Glomerular visceral epithelial cell (primary cell): ENCODE data around the gene IFNAR1.
"Not testable (repeated sequence)": the region's sequence is repeated elsewhere in the genome, so short reads cannot be mapped to it uniquely, and the experiment has no call there.

Experiments
- DNase-seq: peaks from one replicate; pipeline ENCODE4 v3.0.0-alpha.2; 2016; ENCODE audit errors: extremely low spot score

The IFNAR1 gene

DNA sequence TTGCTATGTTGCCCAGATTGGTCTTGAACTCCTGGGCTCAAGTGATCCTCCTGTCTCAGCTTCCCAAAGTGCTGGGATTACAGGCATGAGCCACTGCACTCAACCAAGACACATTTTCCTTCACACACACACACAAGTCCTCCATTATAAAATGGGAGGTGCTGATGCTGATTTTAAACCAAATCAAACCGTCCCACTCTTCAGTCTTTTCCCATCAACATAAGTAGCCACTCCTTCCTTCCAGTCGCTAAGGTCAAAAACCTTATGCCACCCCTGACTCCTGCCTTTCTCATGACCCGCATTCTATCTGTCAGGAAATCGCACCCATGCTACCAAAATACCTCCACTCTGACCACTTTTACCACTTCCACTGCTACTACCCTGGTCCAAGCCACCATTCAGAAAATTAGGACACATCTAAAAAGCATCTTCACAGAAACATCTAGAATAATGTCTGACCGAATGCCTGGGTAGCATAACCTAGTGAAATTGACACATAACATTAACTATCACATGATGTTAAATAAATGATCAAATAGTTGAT is 50.4 kb downstream of the IFNAR1 start:
- no peak for DNase-seq

DNA sequence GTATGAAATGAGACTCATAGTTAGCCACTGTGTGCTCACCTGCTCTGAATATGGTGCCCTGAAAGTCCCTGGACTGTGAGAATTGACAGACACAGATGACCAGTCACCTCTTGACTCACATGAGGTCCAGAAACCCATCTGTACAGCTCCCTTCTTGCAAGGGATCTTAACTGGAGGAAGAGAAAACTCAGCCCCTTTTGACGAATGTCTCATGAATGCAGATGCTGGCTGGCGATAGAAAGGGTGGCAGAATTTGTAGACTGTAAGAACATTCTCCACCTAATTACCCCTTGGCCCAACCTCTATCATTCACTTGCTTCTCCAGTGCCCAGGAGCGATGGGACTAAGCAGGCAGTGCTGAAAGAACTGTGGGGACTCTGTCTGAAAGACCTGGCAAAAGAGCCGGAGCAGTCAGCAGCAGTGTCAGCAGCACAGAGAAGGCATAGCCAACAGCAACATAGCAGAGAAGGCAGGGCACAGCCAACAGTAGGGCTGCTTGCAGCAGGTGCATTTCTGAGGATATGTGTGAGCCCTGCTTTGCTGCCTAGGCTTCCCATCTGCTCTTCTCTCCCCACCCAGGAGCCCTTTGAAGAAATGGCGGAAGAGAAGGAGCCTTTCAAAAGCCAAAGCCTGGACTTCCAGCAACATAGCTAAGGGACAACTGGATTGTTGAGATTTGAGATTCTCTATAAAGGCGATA is 52.6 kb downstream of the IFNAR1 start:
- no peak for DNase-seq

DNA sequence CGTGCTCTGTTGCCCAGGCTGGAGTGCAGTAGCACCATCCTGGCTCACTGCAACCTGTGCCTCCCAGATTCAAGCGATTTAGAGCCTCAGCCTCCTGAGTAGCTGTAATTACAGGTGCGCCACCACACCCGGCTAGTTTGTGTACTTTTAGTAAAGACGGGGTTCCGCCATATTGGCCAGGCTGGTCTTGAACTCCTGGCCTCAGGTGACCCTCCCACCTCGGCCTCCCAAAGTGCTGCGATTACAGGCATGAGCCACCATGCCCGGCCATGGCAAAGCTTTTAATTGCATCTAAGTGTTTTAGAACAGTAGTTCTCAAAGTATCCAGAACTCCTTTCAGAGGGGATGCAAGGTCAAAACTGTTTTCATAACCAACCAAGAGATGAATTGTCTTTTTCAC is 53.3 kb downstream of the IFNAR1 start:
- no peak for DNase-seq

DNA sequence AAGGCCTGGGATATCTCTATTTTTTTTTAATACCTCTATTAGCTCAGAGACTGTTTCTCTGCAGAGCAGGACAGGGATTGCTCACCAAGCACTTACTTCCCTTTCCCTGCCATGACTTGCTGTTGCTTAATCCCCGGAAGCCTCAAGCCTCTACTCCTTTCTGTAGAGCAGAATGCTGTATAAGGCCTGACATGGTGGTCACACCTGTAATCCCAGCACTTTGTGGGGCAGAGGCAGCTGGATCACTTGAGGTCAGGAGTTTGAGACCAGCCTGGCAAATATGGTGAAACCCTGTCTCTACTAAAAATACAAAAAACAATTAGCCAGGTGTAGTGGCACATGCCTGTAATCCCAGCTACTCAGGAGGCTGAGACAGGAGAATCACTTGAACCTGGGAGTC is 55.2 kb downstream of the IFNAR1 start:
- peak; percentile 58 for DNase-seq

DNA sequence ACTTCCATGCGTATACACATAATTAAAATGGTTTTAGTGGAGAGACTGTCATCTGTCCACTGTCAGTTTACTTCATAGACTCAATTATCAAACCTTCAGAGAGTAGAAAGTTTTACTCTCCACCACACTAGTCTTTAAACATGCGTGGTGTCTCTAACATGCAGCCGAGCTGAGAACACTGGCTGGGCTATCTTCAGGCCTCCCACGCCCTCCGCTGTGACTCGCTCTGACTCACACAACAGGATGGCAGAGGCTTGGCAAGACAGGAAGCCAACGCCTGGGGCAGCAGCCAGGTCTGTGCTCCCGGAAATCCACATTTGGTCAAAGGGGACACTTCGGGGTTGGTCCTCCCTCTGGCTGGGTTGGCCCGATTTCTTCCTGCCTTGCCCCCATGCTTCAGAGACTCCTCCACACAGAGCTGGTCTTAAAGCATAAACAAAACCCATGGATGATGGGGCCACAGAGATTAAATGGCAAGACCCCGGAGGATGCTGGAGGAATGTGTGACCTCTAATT is 55.8 kb downstream of the IFNAR1 start:
- DNase-seq = peak; percentile 95

DNA sequence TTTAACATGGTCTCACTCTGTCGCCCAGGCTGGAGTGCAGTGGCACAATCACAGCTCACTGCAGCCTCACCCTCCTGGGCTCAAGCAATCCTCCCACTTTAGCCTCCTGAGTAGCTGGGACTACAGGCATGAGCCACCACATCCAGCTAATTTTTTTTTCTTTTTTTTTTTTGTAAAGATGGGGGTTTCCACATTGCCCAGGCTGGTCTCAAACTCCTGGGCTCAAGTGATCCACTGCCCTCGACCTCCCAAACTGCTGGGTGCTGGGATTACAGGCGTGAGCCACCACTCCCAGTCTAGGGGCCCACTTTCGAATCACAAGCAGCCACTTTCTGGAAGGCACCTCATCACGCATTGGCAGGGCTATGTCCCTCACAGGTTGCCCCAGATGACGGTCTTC is 56.6 kb downstream of the IFNAR1 start:
- DNase-seq = not testable (repeated sequence)

DNA sequence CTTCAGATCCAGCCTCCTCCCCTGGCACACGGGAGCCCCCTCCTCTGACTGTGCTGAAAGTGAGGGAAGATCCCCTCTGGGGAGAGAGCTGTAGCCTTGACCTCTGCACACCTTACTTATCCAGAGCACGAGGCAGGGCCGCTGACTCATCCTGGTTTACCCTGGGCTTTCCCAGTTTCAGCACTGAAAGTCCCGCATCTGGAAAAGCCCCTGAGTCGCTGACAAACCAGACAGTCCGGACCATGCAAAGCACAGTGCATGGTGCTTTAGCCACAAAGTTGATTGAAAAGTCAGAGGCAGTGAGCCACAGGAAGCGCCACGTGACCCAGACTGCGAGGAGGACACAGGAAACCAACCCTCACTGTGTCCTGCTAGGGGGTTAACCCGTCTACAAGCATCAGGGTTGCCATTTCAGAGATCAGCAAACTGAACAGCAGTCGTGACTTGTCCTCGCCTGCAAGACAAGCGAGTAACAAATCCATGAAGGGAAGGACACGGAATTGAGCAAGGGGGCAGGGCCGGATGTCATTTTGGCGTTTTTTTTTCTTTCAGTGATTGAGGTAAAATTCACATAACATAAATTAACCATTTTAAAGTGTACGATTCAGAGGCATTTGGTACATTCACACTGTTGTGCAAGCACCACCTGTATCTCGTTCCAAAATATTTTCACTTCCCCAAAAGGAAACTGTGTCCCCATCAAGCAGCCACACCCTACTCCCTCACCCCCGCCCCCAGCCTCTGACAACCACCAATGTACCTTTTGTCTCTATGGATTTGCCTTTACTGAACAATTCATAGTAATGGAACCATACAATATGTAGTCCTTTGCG is 58.5 kb downstream of the IFNAR1 start:
- peak; percentile 95 for DNase-seq

DNA sequence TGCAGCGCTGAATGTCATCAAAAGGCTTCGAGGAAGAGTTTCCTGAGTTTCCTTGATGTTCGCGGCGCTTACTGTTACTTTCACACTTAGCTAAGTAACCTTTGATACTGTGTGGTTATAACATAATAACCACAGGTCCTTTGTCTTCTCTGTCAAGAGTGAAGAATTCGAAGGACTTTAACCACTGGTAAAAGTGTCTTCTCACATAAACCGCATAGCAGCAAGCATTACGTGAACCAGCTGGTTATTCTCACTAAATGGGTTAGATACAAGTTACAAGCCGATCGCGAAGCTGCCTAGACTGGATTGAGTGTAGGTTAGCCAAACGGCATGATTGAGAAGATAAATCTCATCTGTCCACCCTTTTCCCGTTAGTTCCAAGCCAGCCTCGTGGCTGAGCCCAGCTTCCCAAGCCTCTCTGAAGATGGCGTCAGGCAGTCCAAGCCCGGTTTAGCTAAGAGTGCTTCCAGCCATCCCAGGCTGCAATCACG is 60.1 kb downstream of the IFNAR1 start:
- DNase-seq = peak; percentile 89

DNA sequence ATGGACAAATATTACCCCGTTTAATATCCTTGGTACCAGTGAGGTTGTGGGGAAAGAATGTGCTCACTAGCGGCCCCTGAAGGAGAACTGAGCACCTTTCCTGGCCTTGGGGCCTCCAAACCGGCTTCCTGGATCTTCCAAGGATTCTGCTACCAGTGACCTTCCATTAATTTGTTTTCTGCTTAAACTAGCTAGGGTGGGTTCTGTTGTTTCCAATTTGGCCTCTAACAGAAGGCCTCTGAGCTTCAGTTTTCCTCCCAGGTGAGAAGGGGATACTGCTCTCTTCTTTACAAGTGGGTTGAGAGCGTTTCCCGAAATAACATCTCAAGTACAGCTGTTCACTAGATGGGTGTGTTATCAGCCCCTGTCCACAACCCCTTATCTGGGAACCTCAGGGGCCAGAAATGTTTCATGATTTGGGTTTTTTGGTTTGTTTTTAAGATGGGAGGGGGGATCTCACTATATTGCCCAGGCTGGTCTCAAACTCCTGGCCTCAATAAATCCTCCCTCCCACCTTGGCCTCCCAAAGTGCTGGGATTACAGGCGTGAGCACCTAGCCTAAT is 61.5 kb downstream of the IFNAR1 start:
- no peak for DNase-seq

DNA sequence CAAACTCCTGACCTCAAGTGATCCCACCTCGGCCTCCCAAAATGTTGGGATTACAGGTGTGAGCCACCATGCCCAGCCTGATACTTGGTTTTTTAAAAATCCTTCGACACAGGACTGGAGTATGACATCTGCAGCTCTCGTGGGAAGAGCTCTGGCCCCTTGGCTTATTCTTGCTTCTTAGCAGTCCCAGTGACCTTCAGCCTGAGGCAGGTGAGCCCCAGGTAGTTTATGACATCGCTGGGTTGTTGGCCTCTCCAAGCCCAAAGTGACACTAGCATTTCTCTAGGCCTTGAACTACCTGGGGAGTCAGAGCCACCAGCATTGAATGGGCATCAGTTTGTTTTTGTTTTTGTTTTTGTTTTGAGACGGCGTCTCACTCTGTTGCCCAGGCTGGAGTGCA is 62.5 kb downstream of the IFNAR1 start:
- DNase-seq = no peak

DNA sequence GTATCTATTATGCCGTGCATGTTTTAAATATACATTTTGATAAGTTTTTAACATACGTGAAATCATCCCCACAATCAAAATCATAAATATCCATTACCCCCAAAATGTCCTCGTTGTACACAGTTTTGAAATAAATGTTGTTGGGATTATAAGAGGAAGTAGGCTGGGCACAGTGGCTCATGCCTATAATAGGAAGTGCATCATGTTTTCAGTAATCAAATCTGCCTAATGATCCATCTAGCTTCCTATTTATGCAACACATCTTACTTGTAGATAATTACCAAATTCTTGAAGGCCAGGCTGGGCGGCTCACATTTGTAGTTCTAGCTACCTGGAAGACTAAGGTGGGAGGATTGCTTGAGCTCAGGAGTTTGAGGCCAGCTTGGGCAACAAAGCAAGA is 63.4 kb downstream of the IFNAR1 start:
- no peak for DNase-seq

DNA sequence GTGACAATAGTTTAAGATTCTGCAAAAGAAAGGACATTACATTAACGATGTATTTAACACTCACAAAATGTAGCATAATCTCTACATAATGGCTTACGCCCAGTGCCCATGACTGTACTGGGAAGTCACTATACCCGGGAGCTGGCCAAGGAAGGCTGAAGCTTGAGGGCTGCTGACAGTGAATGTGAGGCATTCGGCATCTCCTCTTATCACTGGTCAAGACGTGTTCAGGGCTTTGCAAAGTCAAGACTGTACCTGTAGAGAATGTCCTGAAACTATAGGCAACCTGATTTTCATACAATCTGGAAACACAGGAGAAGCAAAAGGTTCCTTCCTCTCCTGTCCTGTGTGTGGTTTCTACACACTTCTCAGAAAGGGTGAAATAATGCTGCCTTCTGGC is 65.7 kb downstream of the IFNAR1 start:
- DNase-seq = no peak

DNA sequence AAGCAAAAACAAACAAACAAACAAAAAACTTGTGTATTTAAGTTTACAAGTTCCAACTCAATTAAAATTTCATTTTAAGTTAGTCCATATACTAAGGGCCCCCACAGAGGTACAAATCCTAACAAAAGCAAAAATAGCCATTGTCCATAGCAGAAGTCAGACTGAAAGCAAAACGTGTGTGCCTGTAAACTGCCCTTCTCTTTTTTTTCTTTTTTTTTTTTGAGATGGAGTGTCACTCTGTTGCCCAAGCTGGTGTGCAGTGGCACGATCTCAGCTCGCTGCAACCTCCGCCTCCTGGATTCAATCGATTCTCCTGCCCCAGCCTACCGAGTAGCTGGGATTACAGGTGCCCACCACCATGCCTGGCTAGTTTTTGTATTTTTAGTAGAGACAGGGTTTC is 66.9 kb downstream of the IFNAR1 start:
- no peak for DNase-seq

DNA sequence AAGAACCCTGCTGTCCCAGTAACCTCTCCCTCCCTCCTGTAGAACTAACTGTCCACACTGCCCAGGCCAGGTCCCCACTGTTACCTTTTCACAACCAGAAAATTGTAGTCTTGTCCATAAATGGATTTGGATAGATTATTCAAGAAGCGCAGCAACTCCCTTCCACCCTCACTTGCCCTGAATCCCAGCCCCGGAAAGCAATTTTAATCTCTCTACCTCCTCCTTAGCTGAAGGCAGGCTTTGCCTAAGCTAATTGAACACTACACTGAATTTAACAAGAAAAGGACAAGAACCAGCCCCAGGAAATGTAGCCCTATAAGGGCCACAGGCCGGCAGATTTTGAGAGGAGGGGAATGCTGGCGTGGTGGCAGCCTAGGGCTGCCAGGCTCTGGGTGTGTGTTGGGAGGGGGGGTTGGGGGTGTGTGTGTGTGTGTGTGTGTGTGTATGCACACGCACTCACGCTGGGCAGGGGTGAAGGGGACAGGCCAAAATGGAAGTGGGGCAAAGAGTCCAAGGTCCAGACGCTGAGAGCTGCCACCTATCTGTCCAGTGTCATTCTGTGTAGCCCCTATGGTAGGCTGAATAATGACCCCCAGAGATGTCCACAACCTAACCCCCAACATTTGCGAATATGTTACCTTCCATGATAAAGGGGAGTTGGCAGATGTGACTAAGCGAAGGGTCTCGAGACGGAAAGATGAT is 67.7 kb downstream of the IFNAR1 start:
- DNase-seq = no peak

DNA sequence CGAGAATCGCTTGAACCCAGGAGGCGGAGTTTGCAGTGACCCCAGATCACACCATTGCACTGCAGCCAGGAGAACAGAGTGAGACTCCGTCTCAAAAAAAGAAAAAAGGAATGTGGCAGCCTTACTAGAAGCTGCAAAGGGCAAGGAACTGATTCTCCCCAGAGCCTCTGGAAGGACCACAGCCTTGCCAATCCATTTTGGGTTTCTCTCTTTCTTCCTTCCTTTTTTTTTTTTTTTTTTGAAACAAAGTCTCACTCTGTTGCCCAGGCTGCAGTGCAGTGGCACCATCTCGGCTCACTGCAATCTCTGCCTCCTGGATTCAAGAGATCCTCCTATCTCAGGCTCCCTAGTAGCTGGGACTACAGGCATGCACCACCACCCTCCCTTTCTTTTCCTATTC is 68.6 kb downstream of the IFNAR1 start:
- DNase-seq = no peak

DNA sequence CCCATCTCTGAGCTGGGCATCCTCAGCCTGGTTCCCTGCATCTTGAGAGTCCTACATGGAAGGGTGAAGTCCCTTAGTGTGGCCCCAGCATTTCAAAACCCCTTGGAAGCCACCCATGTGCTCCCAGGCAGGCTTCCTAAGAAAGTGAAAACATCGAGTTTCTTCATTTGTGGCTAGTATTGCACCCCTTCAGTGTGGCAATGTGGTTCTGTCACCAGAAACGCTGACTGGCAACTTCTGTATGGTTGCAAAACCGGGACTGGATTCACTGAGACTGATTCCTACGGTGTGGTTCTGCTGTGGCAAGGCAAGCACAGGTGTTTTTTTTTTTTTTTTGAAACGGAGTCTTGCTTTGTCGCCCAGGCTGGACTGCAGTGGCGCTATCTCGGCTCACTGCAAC is 69.5 kb downstream of the IFNAR1 start:
- DNase-seq = no peak

DNA sequence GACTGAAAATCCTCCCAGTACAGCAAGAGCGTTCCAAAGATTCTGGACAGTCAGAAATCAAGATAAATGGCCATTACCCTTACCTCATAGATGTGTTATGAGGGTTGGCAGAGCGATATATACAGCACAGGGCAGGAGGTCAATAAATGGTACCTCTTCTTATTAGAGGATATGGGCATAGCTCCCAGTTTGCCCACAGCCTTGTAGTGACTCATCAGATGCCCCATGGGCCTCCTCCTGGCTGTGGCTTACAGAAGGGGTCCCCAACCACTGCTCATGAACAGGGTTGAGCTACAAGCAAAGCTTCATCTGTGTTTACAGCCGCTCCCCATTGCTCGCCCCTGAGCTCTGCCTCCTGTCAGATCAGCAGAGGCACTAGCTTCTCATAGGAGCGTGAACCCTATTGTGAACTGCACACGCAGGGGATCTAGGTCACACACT is 71.1 kb downstream of the IFNAR1 start:
- DNase-seq = peak; percentile 95

DNA sequence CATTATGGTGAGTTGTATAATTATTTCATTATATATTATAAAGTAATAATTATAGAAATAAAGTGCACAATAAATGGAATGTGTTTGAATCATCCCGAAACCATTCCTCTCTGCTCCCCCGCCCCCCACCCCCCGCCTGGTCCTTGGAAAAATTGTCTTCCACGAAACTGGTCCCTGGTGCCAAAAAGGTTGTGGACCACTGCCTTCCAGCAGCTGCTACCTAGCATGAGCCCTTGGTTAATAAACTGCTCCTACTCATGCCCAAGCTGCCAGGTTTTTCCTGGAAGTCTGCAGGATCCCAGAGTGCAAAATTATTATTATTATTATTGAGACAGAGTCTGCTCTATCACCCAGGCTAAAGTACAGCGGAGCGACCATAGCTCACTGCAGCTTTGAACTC is 71.7 kb downstream of the IFNAR1 start:
- DNase-seq = no peak

DNA sequence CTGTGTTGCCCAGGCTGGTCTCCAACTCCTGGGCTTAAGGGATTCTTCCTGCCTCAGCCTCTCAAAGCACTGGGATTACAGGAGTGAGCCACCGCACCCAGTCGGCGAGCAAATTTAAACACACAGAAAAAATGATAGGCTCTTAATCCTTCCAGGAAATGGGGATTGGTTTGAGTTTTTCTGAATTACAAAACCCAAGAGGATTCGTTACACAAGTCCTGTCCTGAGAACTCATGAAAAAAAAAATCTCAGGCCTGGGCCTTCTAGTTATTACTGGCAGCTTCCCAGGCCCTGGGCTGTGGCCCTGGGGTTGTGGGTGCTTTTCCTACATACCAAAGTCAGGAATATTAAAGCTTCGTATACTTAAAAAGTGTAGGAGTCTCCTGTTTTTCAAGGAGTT is 72.2 kb downstream of the IFNAR1 start:
- peak; percentile 88 for DNase-seq

DNA sequence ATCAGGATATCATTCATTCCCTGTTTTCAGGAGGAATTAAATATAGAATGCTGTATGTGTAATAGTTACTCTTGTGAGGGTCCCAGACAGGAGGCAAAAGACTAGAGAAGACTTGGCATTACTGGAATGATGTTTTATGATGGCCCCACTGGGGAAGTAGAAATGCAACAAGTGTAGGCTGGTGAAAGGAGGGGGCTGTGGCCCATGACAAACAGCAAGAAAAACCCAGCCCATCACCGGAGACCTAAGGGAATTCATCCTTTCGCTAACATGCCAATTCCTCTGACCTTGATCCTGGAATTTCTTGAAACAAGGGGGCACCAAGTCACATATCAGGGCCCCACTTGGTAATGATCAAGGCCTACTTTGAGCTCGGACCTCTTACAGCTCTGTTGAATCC is 72.9 kb downstream of the IFNAR1 start:
- DNase-seq = no peak

DNA sequence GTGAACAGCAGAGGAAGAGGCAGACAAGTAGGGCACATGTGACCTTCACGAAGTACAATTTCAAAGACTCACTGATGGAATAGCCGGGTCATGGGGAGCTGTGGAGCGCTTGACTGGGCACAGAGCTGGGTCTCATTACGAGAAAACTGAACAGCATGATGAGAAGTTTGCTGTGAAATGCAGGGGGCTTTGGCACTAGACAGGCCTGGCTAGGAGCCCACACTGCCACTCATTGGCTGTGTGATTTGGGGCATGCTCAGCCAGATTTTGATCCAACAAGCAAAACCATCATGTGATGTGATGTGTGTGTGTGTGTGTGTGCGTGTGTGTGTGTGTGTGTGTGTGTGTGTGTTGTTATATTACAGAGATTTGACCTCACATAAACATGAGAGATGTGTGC is 73.6 kb downstream of the IFNAR1 start:
- DNase-seq = no peak

DNA sequence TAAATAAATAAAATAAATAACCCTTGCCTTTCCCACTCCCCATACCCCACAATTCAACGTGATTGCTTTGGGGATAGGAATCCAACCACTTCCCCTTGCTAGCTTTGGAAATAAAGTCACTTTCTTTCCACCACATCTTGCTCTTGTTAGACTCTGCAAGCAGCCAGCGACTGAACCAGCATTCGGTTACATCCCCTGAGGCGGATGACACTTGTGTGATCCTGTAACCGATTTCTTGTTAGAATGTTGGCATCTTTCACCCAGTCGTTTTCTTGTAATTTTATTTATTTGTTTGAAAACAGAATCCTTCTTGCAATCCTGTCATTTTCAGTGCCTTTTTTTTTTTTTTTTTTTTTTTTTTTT is 76.8 kb downstream of the IFNAR1 start:
- no peak for DNase-seq
